HG03159 (cell line): ENCODE data around the gene IRAG1.

Experiments
- ATAC-seq: cut with Tn5 transposase; IDR thresholded peaks from one replicate; pipeline ENCODE4 v1.9.1; 2021; ENCODE audit warnings: mild to moderate bottlenecking, moderate library complexity; ENCODE audit not compliant: unreplicated experiment

The IRAG1 gene

GRCh38 chr11:10693509-10694081, at the start of gene IRAG1:
Gene IRAG1, minus strand, starts transcription at chr11:10693755. Its CDS starts 153 bp downstream, at chr11:10693602.
- no peak for ATAC-seq

GRCh38 chr11:10742460-10743208, 49.1 kb upstream of the IRAG1 start:
- no peak for ATAC-seq

GRCh38 chr11:10735481-10736475, 42.2 kb upstream of the IRAG1 start:
- ATAC-seq, result peak; percentile 97

GRCh38 chr11:10731064-10731680, 37.6 kb upstream of the IRAG1 start:
- ATAC-seq, result no peak

GRCh38 chr11:10730151-10730550, 36.6 kb upstream of the IRAG1 start:
- no peak for ATAC-seq

GRCh38 chr11:10728789-10729472, 35.4 kb upstream of the IRAG1 start:
- ATAC-seq, result no peak

GRCh38 chr11:10728154-10728553, 34.6 kb upstream of the IRAG1 start:
- ATAC-seq, result no peak

GRCh38 chr11:10727146-10727851, 33.7 kb upstream of the IRAG1 start:
- ATAC-seq, result no peak

GRCh38 chr11:10725907-10726253, 32.3 kb upstream of the IRAG1 start:
- no peak for ATAC-seq

- no peak for ATAC-seq
These were observed 31.8 kb upstream of the IRAG1 start for GRCh38 chr11:10725114-10725906.

- ATAC-seq, result no peak
These were observed 28.8 kb upstream of the IRAG1 start for GRCh38 chr11:10722307-10722706.

- no peak for ATAC-seq
These were observed 27.4 kb upstream of the IRAG1 start for GRCh38 chr11:10720881-10721376.

GRCh38 chr11:10719616-10720015, 26.1 kb upstream of the IRAG1 start:
- no peak for ATAC-seq

- no peak for ATAC-seq
These were observed 23.1 kb upstream of the IRAG1 start for GRCh38 chr11:10716543-10717259.

GRCh38 chr11:10716122-10716521, 22.6 kb upstream of the IRAG1 start:
- ATAC-seq, result no peak

GRCh38 chr11:10715571-10715970, 22.0 kb upstream of the IRAG1 start:
- no peak for ATAC-seq

- no peak for ATAC-seq
These were observed 15.9 kb upstream of the IRAG1 start for GRCh38 chr11:10709299-10710086.
